GM19467 (cell line): ENCODE data around the gene CYFIP1.

Experiments used
- ATAC-seq: cut with Tn5 transposase; IDR thresholded peaks from one replicate; pipeline ENCODE4 v1.9.1; 2021; ENCODE audit warnings: mild to moderate bottlenecking, moderate library complexity; ENCODE audit not compliant: unreplicated experiment

Gene CYFIP1

DNA sequence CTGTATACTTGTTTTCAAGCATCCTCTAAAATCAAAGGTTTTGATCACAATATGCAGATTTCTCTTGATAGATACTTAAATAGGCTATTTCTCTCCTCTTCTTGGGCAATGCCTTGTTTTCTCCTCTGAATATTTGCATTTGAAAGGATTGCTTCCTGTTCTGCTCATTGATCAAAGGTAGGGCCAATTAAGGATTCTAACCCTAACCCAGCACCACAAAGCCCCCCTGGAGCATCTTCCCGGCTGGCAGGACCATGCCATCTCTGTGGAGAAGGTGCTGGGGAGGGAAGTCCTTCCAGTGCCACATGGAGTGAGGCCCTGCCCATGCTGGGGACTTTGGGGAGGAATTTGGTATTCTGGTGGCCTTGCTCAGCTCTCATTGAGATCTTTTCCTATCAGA is 153.0 kb downstream of the CYFIP1 start:
- no peak for ATAC-seq

DNA sequence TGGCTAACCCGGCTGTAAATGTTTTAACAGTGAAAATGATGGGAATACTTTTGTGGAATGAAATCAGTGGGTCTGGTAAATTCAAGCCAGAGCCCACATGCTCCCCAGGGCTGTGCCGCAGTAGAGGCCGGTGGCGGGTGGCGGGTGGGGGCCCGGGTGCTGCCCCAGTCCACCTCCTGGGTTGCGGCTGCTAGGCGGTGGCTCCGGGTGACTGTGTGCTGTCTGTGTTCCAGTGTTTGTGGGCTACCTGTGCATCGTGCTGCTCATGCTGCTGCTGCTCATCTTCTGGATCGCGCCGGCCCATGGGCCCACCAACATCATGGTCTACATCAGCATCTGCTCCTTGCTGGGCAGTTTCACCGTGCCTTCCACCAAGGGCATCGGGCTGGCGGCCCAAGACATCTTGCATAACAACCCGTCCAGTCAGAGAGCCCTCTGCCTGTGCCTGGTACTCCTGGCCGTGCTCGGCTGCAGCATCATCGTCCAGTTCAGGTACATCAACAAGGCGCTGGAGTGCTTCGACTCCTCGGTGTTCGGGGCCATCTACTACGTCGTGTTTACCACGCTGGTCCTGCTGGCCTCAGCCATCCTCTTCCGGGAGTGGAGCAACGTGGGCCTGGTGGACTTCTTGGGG is 156.6 kb downstream of the CYFIP1 start:
- ATAC-seq = no peak

DNA sequence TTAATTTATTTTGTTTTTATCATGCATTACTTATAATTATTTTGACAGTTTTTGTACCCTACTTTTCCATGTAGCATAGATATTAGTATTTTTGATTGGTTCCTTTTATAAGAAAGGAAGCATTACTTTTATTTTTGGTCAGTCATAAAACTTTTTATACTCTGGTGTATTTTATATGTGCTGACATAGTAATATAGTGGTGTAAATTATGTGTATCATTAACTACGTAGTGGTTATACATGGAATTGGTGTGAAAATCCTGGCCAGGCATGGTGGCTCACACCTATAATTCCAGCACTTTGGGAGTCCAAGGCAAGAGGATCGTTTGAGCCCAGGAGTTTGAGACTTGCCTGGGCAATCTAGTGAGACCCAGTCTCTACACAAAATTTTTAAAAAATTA is 160.5 kb downstream of the CYFIP1 start:
- no peak for ATAC-seq
